NCI-H345 treated with DMSO at 0.1 percent for 48 hours (cell line): ENCODE data around the gene ACBD4.
A peak's percentile ranks its signal among the peaks of the same experiment; 100 is the strongest.

Experiments
- DNase-seq: peaks from one replicate; lab custom pipeline; 2025; ENCODE audit not compliant: unreplicated experiment; lab: John Stamatoyannopoulos, UW

Gene ACBD4

GRCh38 chr17:45132572-45133463, 2.7 kb upstream of the ACBD4 start:
- DNase-seq: peak; percentile 32

GRCh38 chr17:45135978-45136791, 698 bp downstream of the ACBD4 start:
- DNase-seq: no peak

- no peak for DNase-seq
Measured at GRCh38 chr17:45136846-45137560, 1.5 kb downstream of the ACBD4 start.

GRCh38 chr17:45137561-45138305, 2.2 kb downstream of the ACBD4 start:
- no peak for DNase-seq

GRCh38 chr17:45138911-45139532, 3.5 kb downstream of the ACBD4 start:
- no peak for DNase-seq

GRCh38 chr17:45139533-45139920, 4.0 kb downstream of the ACBD4 start:
- peak; percentile 31 for DNase-seq

- no peak for DNase-seq
Measured at GRCh38 chr17:45143094-45143670, 7.7 kb downstream of the ACBD4 start.

GRCh38 chr17:45143767-45144198, 8.3 kb downstream of the ACBD4 start:
- DNase-seq: no peak

GRCh38 chr17:45144199-45145034, 8.9 kb downstream of the ACBD4 start:
- DNase-seq: no peak

- no peak for DNase-seq
Measured at GRCh38 chr17:45145035-45145389, 9.5 kb downstream of the ACBD4 start.

- no peak for DNase-seq
Measured at GRCh38 chr17:45146166-45146565, 10.7 kb downstream of the ACBD4 start.

- no peak for DNase-seq
Measured at GRCh38 chr17:45146592-45146889, 11.1 kb downstream of the ACBD4 start.

GRCh38 chr17:45146890-45147580, 11.5 kb downstream of the ACBD4 start:
- DNase-seq: peak; percentile 69

- peak; percentile 82 for DNase-seq
Measured at GRCh38 chr17:45147581-45148182, 12.2 kb downstream of the ACBD4 start.

GRCh38 chr17:45148183-45149036, 12.9 kb downstream of the ACBD4 start, which contains the start of gene HEXIM1:
TSS of gene HEXIM1 (plus strand) at chr17:45148475. CDS start at chr17:45149191, 716 bp downstream.
- peak; percentile 98 for DNase-seq

GRCh38 chr17:45149037-45149668, 13.7 kb downstream of the ACBD4 start:
- DNase-seq: peak; percentile 28
